ENCODE measurements around the gene MED16. TPM values are rescaled to one million over a fixed set of nuclear protein-coding genes. Genes with fewer than 3 reads are reported as not detected.
A peak's percentile ranks its signal among the peaks of the same experiment; 100 is the strongest.

Gene MED16
- total and polyA plus RNA-seq, 2 of the 13 experiments (the other 11 are each of a cell fraction or from before 2014, with no cell fraction given): 13.3 to 14.8 TPM

DNA sequence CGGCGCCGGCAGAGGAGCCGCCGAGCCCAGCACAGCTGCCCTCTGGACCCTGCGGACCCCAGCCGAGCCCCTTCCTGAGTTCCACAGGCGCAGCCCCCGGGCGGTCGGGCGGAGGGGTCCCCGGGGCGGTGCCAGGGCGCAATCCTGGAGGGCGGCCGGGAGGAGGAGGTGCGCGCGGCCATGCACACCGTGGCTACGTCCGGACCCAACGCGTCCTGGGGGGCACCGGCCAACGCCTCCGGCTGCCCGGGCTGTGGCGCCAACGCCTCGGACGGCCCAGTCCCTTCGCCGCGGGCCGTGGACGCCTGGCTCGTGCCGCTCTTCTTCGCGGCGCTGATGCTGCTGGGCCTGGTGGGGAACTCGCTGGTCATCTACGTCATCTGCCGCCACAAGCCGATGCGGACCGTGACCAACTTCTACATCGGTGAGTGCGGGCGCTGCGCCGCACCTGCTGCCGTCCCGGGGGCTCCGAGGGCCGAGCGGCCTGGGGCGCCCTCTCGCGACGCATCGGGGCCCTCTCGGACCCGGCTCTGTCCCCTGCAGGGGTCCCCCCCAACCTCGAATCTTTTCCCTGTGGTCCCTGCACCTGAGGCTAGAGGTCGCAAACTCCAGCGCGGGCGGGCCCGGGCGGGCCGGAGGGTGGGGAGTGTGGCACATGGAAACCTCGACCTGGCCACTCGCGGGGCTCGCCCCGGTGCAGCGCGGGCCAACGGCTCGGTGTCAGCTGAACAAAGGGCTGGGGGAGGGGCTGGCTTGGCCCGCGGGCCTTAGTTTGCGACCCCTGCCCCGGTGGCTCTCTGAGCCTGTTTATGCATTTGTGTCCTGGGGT, 24.6 kb upstream of the MED16 start, which contains the start of gene KISS1R (continued):
- TF ChIP-seq KDM1A (CRISPR knock-in tag; IDR thresholded peaks at IDR 0.05): peak; percentile 61; the same call in 1 of the 2 replicates
- TF ChIP-seq, protein P1, sequence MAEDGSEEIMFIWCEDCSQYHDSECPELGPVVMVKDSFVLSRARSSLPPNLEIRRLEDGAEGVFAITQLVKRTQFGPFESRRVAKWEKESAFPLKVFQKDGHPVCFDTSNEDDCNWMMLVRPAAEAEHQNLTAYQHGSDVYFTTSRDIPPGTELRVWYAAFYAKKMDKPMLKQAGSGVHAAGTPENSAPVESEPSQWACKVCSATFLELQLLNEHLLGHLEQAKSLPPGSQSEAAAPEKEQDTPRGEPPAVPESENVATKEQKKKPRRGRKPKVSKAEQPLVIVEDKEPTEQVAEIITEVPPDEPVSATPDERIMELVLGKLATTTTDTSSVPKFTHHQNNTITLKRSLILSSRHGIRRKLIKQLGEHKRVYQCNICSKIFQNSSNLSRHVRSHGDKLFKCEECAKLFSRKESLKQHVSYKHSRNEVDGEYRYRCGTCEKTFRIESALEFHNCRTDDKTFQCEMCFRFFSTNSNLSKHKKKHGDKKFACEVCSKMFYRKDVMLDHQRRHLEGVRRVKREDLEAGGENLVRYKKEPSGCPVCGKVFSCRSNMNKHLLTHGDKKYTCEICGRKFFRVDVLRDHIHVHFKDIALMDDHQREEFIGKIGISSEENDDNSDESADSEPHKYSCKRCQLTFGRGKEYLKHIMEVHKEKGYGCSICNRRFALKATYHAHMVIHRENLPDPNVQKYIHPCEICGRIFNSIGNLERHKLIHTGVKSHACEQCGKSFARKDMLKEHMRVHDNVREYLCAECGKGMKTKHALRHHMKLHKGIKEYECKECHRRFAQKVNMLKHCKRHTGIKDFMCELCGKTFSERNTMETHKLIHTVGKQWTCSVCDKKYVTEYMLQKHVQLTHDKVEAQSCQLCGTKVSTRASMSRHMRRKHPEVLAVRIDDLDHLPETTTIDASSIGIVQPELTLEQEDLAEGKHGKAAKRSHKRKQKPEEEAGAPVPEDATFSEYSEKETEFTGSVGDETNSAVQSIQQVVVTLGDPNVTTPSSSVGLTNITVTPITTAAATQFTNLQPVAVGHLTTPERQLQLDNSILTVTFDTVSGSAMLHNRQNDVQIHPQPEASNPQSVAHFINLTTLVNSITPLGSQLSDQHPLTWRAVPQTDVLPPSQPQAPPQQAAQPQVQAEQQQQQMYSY (CRISPR knock-in tag; IDR thresholded peaks at IDR 0.05): 0 out of 2 replicates have a peak, but pooled peaks have one; percentile 41
- TF ChIP-seq, protein P2, sequence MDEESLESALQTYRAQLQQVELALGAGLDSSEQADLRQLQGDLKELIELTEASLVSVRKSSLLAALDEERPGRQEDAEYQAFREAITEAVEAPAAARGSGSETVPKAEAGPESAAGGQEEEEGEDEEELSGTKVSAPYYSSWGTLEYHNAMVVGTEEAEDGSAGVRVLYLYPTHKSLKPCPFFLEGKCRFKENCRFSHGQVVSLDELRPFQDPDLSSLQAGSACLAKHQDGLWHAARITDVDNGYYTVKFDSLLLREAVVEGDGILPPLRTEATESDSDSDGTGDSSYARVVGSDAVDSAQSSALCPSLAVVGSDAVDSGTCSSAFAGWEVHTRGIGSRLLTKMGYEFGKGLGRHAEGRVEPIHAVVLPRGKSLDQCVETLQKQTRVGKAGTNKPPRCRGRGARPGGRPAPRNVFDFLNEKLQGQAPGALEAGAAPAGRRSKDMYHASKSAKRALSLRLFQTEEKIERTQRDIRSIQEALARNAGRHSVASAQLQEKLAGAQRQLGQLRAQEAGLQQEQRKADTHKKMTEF (CRISPR knock-in tag; IDR thresholded peaks at IDR 0.05): peak; percentile 67; the same call in 1 of the 2 replicates
- TF ChIP-seq, protein P3, sequence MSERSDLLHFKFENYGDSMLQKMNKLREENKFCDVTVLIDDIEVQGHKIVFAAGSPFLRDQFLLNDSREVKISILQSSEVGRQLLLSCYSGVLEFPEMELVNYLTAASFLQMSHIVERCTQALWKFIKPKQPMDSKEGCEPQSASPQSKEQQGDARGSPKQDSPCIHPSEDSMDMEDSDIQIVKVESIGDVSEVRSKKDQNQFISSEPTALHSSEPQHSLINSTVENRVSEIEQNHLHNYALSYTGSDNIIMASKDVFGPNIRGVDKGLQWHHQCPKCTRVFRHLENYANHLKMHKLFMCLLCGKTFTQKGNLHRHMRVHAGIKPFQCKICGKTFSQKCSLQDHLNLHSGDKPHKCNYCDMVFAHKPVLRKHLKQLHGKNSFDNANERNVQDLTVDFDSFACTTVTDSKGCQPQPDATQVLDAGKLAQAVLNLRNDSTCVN (CRISPR knock-in tag; IDR thresholded peaks at IDR 0.05; ENCODE audit: borderline replicate concordance): no peak
- peak; percentile 63 for TF ChIP-seq GFI1 (CRISPR knock-in tag; IDR thresholded peaks at IDR 0.05; ENCODE audit: borderline replicate concordance)
- TF ChIP-seq ZNF605 (CRISPR knock-in tag; IDR thresholded peaks at IDR 0.05): peak; percentile 83
- no peak for TF ChIP-seq CEBPB (IDR thresholded peaks at IDR 0.05; ENCODE audit: borderline replicate concordance, low read depth, low read length)
- peak; percentile 28; the same call in 1 of the 2 replicates for TF ChIP-seq HNF4G (IDR thresholded peaks at IDR 0.05; ENCODE audit: borderline replicate concordance, low read depth, low read length)
- no peak; the same call in 1 of the 2 replicates for TF ChIP-seq HNF4G (CRISPR knock-in tag; IDR thresholded peaks at IDR 0.05; ENCODE audit: borderline replicate concordance, low read depth)
- TF ChIP-seq, protein P4, sequence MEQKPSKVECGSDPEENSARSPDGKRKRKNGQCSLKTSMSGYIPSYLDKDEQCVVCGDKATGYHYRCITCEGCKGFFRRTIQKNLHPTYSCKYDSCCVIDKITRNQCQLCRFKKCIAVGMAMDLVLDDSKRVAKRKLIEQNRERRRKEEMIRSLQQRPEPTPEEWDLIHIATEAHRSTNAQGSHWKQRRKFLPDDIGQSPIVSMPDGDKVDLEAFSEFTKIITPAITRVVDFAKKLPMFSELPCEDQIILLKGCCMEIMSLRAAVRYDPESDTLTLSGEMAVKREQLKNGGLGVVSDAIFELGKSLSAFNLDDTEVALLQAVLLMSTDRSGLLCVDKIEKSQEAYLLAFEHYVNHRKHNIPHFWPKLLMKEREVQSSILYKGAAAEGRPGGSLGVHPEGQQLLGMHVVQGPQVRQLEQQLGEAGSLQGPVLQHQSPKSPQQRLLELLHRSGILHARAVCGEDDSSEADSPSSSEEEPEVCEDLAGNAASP (CRISPR knock-in tag; IDR thresholded peaks at IDR 0.05; ENCODE audit: borderline replicate concordance): peak; percentile 41; the same call in 1 of the 2 replicates
- no peak for TF ChIP-seq ATF7 (IDR thresholded peaks at IDR 0.05)
- TF ChIP-seq ATF7 (CRISPR knock-in tag; IDR thresholded peaks at IDR 0.05): no peak
- peak; percentile 59 for TF ChIP-seq HDAC2 (CRISPR knock-in tag; IDR thresholded peaks at IDR 0.05)
- no peak for TF ChIP-seq ZZZ3 (CRISPR knock-in tag; IDR thresholded peaks at IDR 0.05; ENCODE audit: borderline replicate concordance)
- TF ChIP-seq, protein P5, sequence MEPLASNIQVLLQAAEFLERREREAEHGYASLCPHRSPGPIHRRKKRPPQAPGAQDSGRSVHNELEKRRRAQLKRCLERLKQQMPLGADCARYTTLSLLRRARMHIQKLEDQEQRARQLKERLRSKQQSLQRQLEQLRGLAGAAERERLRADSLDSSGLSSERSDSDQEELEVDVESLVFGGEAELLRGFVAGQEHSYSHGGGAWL (CRISPR knock-in tag; IDR thresholded peaks at IDR 0.05): no peak; the same call in none of the 2 replicates
- TF ChIP-seq KDM5A (IDR thresholded peaks at IDR 0.05; ENCODE audit: borderline replicate concordance, low read length): no peak
- 0 out of 2 replicates have a peak, but pooled peaks have one; percentile 25 for TF ChIP-seq SALL2 (CRISPR knock-in tag; IDR thresholded peaks at IDR 0.05)
- TF ChIP-seq, protein P6, sequence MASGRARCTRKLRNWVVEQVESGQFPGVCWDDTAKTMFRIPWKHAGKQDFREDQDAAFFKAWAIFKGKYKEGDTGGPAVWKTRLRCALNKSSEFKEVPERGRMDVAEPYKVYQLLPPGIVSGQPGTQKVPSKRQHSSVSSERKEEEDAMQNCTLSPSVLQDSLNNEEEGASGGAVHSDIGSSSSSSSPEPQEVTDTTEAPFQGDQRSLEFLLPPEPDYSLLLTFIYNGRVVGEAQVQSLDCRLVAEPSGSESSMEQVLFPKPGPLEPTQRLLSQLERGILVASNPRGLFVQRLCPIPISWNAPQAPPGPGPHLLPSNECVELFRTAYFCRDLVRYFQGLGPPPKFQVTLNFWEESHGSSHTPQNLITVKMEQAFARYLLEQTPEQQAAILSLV (CRISPR knock-in tag; IDR thresholded peaks at IDR 0.05; ENCODE audit: borderline replicate concordance): peak; percentile 64; the same call in 1 of the 2 replicates
- TF ChIP-seq ZSCAN31 (CRISPR knock-in tag; IDR thresholded peaks at IDR 0.05; ENCODE audit: low read depth): peak; percentile 31; the same call in 1 of the 2 replicates
